HL-60 (cell line): ENCODE measurements around the gene SNRNP70.
A peak's percentile ranks its signal among the peaks of the same experiment; 100 is the strongest.
"Not testable (repeated sequence)": the region's sequence is repeated elsewhere in the genome, so short reads cannot be mapped to it uniquely, and the experiment has no call there.

Source experiments
- DNase-seq, 2 experiments: peaks; one replicate each; pipeline ENCODE4 v3.0.0-alpha.2; 2010 to 2020; ENCODE audit warnings: low read depth in 1 of 2, low spot score in 1 of 2
- H3K27ac ChIP-seq: fragments of 250-450 bp; sonication (Bioruptor Pico); replicated peaks from 2 replicates; pipeline ENCODE4 v1.5.1; 2020; ENCODE audit warnings: mild to moderate bottlenecking, moderate library complexity
- H3K27me3 ChIP-seq: fragments of 250-450 bp; sonication (Bioruptor Pico); 2 replicates; pipeline ENCODE4 v1.5.1; 2021; ENCODE audit warnings: mild to moderate bottlenecking, moderate library complexity; ENCODE audit not compliant: insufficient read depth, poor library complexity, severe bottlenecking
- H3K4me3 ChIP-seq: replicated peaks from 2 replicates; pipeline ENCODE4 v1.5.1; 2011; ENCODE audit warnings: mild to moderate bottlenecking, control low read depth, low read length; ENCODE audit not compliant: insufficient read depth
- CTCF ChIP-seq: IDR thresholded peaks from one replicate; pipeline ENCODE4 v1.5.1; 2011; ENCODE audit warnings: low read length, control low read depth, inconsistent platforms; ENCODE audit not compliant: insufficient read depth
- GABPA ChIP-seq: IDR thresholded peaks from 2 replicates; pipeline ENCODE4 v1.6.1; 2012; ENCODE audit warnings: low read depth
- POLR2AphosphoS5 ChIP-seq: IDR thresholded peaks from 2 replicates; pipeline ENCODE4 v1.6.1; 2012; ENCODE audit warnings: low read depth
- SPI1 ChIP-seq: IDR thresholded peaks from 2 replicates; pipeline ENCODE4 v1.6.1; 2012; ENCODE audit warnings: low read depth, mild to moderate bottlenecking, borderline replicate concordance
- TF ChIP-seq, protein P1 (sequence below): IDR thresholded peaks from 2 replicates; pipeline ENCODE4 v1.6.1; 2012; ENCODE audit warnings: low read depth; ENCODE audit not compliant: insufficient replicate concordance

SNRNP70 gene

DNA sequence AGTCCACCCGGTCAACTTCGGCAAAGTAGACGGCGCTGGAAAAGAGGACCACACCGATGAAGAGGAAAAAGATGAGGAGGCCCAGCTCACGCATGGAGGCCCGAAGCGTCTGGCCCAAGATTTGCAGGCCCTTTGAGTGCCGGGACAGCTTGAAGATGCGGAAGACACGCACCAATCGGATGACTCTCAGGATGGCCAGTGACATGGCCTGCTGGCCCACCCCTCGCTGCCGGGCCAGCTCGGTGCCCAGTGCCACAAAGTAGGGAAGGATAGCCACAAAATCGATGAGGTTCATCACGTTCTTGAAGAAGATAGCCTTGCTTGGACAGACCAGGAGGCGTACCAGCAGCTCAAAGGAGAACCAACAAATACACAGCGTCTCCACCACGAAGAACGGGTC lies 14.8 kb upstream of the SNRNP70 start:
- TF ChIP-seq CTCF (no peak), SPI1 (no peak), POLR2AphosphoS5 (no peak), GABPA (no peak)
- TF ChIP-seq, protein P1, sequence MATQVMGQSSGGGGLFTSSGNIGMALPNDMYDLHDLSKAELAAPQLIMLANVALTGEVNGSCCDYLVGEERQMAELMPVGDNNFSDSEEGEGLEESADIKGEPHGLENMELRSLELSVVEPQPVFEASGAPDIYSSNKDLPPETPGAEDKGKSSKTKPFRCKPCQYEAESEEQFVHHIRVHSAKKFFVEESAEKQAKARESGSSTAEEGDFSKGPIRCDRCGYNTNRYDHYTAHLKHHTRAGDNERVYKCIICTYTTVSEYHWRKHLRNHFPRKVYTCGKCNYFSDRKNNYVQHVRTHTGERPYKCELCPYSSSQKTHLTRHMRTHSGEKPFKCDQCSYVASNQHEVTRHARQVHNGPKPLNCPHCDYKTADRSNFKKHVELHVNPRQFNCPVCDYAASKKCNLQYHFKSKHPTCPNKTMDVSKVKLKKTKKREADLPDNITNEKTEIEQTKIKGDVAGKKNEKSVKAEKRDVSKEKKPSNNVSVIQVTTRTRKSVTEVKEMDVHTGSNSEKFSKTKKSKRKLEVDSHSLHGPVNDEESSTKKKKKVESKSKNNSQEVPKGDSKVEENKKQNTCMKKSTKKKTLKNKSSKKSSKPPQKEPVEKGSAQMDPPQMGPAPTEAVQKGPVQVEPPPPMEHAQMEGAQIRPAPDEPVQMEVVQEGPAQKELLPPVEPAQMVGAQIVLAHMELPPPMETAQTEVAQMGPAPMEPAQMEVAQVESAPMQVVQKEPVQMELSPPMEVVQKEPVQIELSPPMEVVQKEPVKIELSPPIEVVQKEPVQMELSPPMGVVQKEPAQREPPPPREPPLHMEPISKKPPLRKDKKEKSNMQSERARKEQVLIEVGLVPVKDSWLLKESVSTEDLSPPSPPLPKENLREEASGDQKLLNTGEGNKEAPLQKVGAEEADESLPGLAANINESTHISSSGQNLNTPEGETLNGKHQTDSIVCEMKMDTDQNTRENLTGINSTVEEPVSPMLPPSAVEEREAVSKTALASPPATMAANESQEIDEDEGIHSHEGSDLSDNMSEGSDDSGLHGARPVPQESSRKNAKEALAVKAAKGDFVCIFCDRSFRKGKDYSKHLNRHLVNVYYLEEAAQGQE = no peak
- Histone ChIP-seq H3K27me3 (peaks cover 42% of the 10 kb centered on the region), H3K4me3 (no peak overlapping the region), H3K27ac (no peak overlapping the region)
- no peak for DNase-seq

GRCh38 chr19:49071860-49072547 lies 13.2 kb upstream of the SNRNP70 start:
- DNase-seq = no peak
- peaks cover 32% of the 10 kb centered on the region for H3K27me3 ChIP-seq
- H3K4me3 ChIP-seq = no peak overlapping the region
- H3K27ac ChIP-seq = no peak overlapping the region
- TF ChIP-seq, protein P1 = no peak
- TF ChIP-seq CTCF (no peak), SPI1 (no peak), GABPA (no peak), POLR2AphosphoS5 (no peak)

DNA sequence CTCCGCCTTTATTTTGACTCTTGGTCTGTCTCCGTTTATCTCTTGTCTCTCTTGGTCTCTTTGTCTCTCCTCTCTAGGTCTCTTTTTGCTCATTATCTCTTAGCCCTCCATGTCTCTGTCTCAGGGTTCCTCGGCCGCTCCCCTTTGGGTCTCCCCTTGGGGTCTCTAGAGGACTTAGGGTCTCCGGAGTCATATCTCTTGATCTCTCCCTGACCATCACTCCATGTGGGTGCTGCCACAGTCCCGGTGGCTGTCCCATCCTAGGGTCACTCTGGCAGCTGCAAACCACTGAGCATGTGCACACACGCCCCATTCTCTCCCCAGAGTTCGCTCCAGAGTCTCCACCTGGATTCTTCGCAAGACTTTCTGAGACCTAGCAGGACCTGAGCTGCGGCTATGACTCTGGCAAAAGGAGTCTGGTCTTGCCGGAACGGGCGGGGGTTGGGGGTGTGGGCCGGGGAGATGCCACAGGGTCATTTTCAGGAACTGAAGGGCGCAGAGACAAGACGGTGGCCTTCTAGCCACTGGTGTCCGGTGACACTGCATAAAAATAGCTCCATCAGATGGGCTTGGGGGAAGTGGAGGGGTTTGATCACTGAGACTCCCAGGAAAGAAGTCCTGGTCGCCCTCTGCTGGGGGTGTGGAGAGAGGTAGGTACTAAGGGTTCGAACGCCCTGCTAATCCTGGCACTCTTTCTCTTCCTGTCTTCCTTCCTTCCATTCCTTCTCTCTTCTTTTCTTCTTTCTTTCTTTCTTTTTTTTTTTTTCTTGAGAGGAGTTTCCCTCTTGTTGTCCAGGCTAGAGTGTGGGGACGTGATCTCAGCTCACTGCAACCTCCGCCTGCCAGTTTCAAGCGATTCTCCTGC lies 11.5 kb upstream of the SNRNP70 start:
- no peak overlapping the region for H3K27ac ChIP-seq
- TF ChIP-seq, protein P1 = no peak
- peak; percentile 31; the same call in 1 of the 2 replicates for TF ChIP-seq SPI1
- H3K4me3 ChIP-seq = no peak overlapping the region
- H3K27me3 ChIP-seq = peaks cover 27% of the 10 kb centered on the region
- peak in 1 of 2 experiments; percentile 42 for DNase-seq

DNA sequence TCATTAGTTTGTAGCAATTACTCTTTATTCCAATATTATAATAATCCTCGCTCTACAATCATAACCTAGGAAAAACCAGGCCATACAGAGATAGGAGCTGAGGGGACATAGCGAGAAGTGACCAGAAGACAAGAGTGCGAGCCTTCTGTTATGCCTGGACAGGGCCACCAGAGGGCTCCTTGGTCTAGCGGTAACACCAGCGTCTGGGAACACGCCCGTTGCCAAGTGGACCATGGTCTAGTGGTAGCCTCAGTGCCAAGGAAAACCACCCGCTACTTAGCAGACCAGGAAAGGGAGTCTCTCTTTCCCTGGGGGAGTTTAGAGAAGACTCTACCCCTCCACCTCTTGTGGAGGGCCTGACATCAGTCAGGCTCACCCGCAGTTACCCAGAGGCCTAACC lies 10.4 kb upstream of the SNRNP70 start:
- H3K4me3 ChIP-seq, H3K27ac ChIP-seq: not testable (repeated sequence)
- peak in 1 of 2 experiments; percentile 53 for DNase-seq
- peaks cover 25% of the 10 kb centered on the region for H3K27me3 ChIP-seq
